Activated CD8-positive, alpha-beta memory T cell treated with anti-CD3 and anti-CD28 coated beads, Interleukin-2, amount 50 U/mL, for 48 hours (primary cell): ENCODE measurements around the gene ZNF654.
"Not testable (repeated sequence)": the region's sequence is repeated elsewhere in the genome, so short reads cannot be mapped to it uniquely, and the experiment has no call there.

Experiments
- DNase-seq: peaks from one replicate; pipeline ENCODE4 v3.0.0-alpha.2; 2020

ZNF654 gene

GRCh38 chr3:88058581-88059379, at the start of gene ZNF654, which contains the start of gene CGGBP1:
Gene ZNF654 (plus strand): TSS chr3:88059255. CDS start chr3:88059320, 65 bp downstream.
Gene CGGBP1 (minus strand): TSS chr3:88059005. CDS start chr3:88055976, 3,029 bp downstream.
- peak; percentile 98 for DNase-seq

- no peak for DNase-seq
Measured at GRCh38 chr3:88010810-88011209, 48.2 kb upstream of the ZNF654 start.

- no peak for DNase-seq
Measured at GRCh38 chr3:88013592-88013991, 45.5 kb upstream of the ZNF654 start.

- DNase-seq: not testable (repeated sequence)
Measured at GRCh38 chr3:88015656-88016055, 43.4 kb upstream of the ZNF654 start.

- no peak for DNase-seq
Measured at GRCh38 chr3:88019024-88019423, 40.0 kb upstream of the ZNF654 start.

GRCh38 chr3:88025001-88025552, 34.0 kb upstream of the ZNF654 start:
- no peak for DNase-seq

GRCh38 chr3:88028876-88029275, 30.2 kb upstream of the ZNF654 start:
- no peak for DNase-seq

- DNase-seq: no peak
Measured at GRCh38 chr3:88030210-88030609, 28.8 kb upstream of the ZNF654 start.

- DNase-seq: no peak
Measured at GRCh38 chr3:88031642-88032077, 27.4 kb upstream of the ZNF654 start.

- DNase-seq: no peak
Measured at GRCh38 chr3:88032245-88032644, 26.8 kb upstream of the ZNF654 start.

- DNase-seq: no peak
Measured at GRCh38 chr3:88033079-88033478, 26.0 kb upstream of the ZNF654 start.

GRCh38 chr3:88033808-88034207, 25.2 kb upstream of the ZNF654 start:
- DNase-seq: no peak

GRCh38 chr3:88034491-88035275, 24.4 kb upstream of the ZNF654 start:
- DNase-seq: no peak

GRCh38 chr3:88036221-88036620, 22.8 kb upstream of the ZNF654 start:
- DNase-seq: no peak

GRCh38 chr3:88038566-88038965, 20.5 kb upstream of the ZNF654 start:
- DNase-seq: no peak

- DNase-seq: no peak
Measured at GRCh38 chr3:88040529-88040928, 18.5 kb upstream of the ZNF654 start.

GRCh38 chr3:88041005-88041404, 18.1 kb upstream of the ZNF654 start:
- DNase-seq: no peak

GRCh38 chr3:88044411-88044810, 14.6 kb upstream of the ZNF654 start:
- DNase-seq: no peak

GRCh38 chr3:88046766-88047165, 12.3 kb upstream of the ZNF654 start:
- DNase-seq: no peak

- no peak for DNase-seq
Measured at GRCh38 chr3:88057630-88058305, 1.3 kb upstream of the ZNF654 start.

- no peak for DNase-seq
Measured at GRCh38 chr3:88058306-88058580, 812 bp upstream of the ZNF654 start.

- DNase-seq: no peak
Measured at GRCh38 chr3:88059380-88060170, 520 bp downstream of the ZNF654 start.
